Measurements from ENCODE around the gene DNAH1.

DNA sequence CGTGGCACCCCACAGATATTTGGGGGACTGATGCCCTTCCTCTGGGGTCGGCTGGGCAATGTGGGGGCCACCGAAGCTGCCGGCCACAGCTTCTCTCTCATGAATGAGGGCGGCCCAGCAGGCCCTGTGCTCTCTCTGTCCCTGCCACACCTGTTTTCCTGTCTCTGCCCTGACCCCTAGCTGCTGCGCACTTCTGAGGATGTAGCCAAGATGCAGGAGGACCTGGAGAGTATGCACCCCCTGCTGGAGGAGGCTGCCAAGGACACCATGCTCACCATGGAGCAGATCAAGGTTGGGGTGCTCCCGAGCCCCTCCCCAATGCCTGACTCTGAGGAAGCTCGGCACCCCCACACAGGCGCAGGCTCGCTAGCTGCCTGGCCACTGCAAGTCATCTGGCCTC, 69.0 kb downstream of the DNAH1 start:
- TF ChIP-seq, protein P1, sequence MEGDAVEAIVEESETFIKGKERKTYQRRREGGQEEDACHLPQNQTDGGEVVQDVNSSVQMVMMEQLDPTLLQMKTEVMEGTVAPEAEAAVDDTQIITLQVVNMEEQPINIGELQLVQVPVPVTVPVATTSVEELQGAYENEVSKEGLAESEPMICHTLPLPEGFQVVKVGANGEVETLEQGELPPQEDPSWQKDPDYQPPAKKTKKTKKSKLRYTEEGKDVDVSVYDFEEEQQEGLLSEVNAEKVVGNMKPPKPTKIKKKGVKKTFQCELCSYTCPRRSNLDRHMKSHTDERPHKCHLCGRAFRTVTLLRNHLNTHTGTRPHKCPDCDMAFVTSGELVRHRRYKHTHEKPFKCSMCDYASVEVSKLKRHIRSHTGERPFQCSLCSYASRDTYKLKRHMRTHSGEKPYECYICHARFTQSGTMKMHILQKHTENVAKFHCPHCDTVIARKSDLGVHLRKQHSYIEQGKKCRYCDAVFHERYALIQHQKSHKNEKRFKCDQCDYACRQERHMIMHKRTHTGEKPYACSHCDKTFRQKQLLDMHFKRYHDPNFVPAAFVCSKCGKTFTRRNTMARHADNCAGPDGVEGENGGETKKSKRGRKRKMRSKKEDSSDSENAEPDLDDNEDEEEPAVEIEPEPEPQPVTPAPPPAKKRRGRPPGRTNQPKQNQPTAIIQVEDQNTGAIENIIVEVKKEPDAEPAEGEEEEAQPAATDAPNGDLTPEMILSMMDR (IDR thresholded peaks at IDR 0.05), result no peak; the same call in 1 of the 2 replicates
- TF ChIP-seq, protein P2, sequence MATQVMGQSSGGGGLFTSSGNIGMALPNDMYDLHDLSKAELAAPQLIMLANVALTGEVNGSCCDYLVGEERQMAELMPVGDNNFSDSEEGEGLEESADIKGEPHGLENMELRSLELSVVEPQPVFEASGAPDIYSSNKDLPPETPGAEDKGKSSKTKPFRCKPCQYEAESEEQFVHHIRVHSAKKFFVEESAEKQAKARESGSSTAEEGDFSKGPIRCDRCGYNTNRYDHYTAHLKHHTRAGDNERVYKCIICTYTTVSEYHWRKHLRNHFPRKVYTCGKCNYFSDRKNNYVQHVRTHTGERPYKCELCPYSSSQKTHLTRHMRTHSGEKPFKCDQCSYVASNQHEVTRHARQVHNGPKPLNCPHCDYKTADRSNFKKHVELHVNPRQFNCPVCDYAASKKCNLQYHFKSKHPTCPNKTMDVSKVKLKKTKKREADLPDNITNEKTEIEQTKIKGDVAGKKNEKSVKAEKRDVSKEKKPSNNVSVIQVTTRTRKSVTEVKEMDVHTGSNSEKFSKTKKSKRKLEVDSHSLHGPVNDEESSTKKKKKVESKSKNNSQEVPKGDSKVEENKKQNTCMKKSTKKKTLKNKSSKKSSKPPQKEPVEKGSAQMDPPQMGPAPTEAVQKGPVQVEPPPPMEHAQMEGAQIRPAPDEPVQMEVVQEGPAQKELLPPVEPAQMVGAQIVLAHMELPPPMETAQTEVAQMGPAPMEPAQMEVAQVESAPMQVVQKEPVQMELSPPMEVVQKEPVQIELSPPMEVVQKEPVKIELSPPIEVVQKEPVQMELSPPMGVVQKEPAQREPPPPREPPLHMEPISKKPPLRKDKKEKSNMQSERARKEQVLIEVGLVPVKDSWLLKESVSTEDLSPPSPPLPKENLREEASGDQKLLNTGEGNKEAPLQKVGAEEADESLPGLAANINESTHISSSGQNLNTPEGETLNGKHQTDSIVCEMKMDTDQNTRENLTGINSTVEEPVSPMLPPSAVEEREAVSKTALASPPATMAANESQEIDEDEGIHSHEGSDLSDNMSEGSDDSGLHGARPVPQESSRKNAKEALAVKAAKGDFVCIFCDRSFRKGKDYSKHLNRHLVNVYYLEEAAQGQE (IDR thresholded peaks at IDR 0.05; ENCODE audit: insufficient read depth in 1 of 2, low read depth in 2 of 2, low read length in 1 of 2), result no peak
- TF ChIP-seq POLR2AphosphoS5 (IDR thresholded peaks at IDR 0.05; ENCODE audit: low read depth, low read length), result no peak

All from Panc1 (cell line).